ENCODE data around the gene TMC6. TPM values are rescaled to one million over a fixed set of nuclear protein-coding genes. Genes with fewer than 3 reads are reported as not detected.
"Not testable (repeated sequence)": the region's sequence is repeated elsewhere in the genome, so short reads cannot be mapped to it uniquely, and the experiment has no call there.

TMC6 gene
- total RNA-seq, 2 experiments from 2014 or later, result 128 to 132 TPM

GRCh38 chr17:78079253-78079652 is 49.3 kb downstream of the TMC6 start:
- CTCF ChIA-PET, result no interaction called here

GRCh38 chr17:78075545-78075944 is 53.0 kb downstream of the TMC6 start:
- ChIA-PET CTCF (no interaction called here), POLR2A (no interaction called here)

More at GRCh38 chr17:78079253-78079652, 49.3 kb downstream of the TMC6 start:
- POLR2A ChIA-PET, result no interaction called here

DNA sequence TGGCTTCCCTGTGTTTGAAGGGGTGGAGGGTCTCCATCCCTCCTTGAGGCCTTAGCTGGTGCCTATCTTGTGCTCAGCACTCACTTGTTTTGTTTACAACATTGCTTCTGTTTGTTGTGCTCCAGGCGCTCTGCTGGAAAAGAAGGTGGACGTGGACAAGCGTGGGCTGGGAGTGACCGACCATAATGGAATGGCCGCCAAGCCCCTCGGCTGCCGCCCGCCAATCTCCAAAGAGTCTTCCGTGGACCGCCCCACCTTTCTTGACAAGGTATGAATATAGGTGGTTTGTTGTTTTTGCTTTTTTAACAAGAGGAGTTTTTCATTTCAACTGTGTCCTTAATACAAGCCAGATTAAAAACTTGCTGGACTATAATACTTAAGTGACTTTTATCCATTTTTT is 53.5 kb downstream of the TMC6 start:
- POLR2A ChIA-PET, result no interaction called here

DNA sequence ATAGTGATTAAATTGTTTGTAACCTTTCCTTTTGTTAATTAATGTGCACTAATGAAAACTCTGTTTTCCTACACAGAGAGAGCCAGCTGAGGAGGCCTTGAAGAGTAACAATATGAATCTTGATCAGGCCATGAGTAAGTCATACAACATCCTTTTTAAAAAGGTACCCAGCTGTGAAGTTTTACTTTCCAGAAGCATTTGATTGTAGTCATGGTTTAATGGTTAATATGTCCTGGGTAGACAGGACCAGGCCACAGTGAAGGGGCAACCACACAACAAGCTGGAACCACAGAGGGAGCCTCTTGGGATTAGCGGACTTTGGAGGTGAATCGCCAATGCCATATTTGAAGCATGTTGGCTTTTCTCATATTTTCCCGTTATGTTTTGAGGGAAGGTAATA is 55.6 kb downstream of the TMC6 start:
- CTCF ChIA-PET, result no interaction called here

More for the DNA sequence above, 53.5 kb downstream of the TMC6 start:
- CTCF ChIA-PET, result no interaction called here

GRCh38 chr17:78069695-78070094 is 58.9 kb downstream of the TMC6 start:
- ChIA-PET CTCF (interaction anchor here (2.6 kb wide), 1 partner anchor 50 kb away, joined by 7 read pairs; no protein-coding TSS in a partner anchor), POLR2A (no interaction called here)

More for the DNA sequence above, 55.6 kb downstream of the TMC6 start:
- POLR2A ChIA-PET, result no interaction called here

DNA sequence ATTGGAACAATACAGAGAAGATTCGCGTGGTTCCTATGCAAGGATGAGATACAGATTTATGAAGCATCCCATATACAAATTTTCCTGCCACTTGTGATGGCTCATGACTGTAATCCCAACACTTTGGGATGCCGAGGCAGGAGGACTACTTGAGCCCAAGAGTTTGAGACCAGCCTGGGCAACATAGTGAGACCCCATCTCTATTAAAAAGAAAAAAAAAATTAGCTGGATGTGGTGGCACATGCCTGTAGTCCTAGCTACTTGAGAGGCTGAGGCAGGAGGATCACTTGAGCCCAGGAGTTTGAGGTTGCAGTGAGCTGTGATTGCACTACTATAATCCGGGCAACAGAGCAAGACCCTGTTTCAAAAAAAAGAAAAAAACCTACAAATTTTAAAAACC is 61.6 kb downstream of the TMC6 start:
- POLR2A ChIA-PET, CTCF ChIA-PET: not testable (repeated sequence)

GRCh38 chr17:78064708-78065107 is 63.8 kb downstream of the TMC6 start:
- ChIA-PET POLR2A (no interaction called here), CTCF (no interaction called here)

- ChIA-PET POLR2A (no interaction called here), CTCF (interaction anchor here (1.0 kb wide), 1 partner anchor 43 kb away, joined by 3 read pairs; no protein-coding TSS in a partner anchor)
Measured at GRCh38 chr17:78063489-78063888, 65.1 kb downstream of the TMC6 start.

DNA sequence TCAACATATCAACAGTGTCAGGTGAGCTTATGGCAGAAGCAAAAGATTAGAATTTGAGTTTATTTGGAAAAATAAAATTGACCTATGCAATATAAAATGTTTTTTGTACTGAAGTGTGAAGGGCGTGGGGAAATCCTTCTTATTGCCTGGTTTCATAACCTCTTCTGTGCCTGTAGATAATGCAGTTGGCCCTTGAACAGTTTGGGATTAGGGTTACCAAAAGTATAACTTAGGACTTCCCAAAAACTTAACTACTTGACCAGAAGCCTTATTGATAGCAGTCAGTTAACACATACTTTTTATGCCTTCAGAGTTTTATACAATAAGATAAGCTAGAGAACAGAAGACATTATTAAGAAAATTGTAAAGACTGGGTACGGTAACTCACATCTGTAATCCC is 66.0 kb downstream of the TMC6 start:
- CTCF ChIA-PET, result no interaction called here
- POLR2A ChIA-PET, result no interaction called here

Other genes with a start within 250 kb of the TMC6 start
- gene TNRC6C, start 170.1 kb downstream of the TMC6 start, total RNA-seq, result 10 to 100 TPM; 17.9 to 21.0 TPM
- gene TMC8, start 2.0 kb upstream of the TMC6 start, total RNA-seq, result 100 to 1,000 TPM; 139 to 144 TPM
- not detected for gene C17orf99, start 17.6 kb upstream of the TMC6 start, total RNA-seq
- gene SYNGR2, start 39.8 kb upstream of the TMC6 start, total RNA-seq, result 100 to 1,000 TPM; 160 to 170 TPM
- 100 to 1,000 TPM; 111 TPM for gene TK1, start 58.3 kb upstream of the TMC6 start, total RNA-seq
- gene AFMID, start 58.6 kb upstream of the TMC6 start, total RNA-seq, result 10 to 100 TPM; 37.2 to 38.2 TPM
- gene BIRC5, start 85.5 kb upstream of the TMC6 start, total RNA-seq, result 10 to 100 TPM; 70.0 to 75.6 TPM
- not detected for gene TMEM235, start 102.9 kb upstream of the TMC6 start, total RNA-seq
- 10 to 100 TPM; 27.8 to 28.6 TPM for gene SOCS3, start 231.3 kb upstream of the TMC6 start, total RNA-seq
- 10 to 100 TPM; 54.1 to 54.3 TPM for gene PGS1, start 249.9 kb upstream of the TMC6 start, total RNA-seq

Data from activated CD8-positive, alpha-beta memory T cell treated with anti-CD3 and anti-CD28 coated beads for 36 hours (primary cell).